Measurements from ENCODE around the gene TRIM54. TPM values are rescaled to one million over a fixed set of nuclear protein-coding genes. Genes with fewer than 3 reads are reported as not detected.

Gene TRIM54
- total RNA-seq, 1 experiment from 2014 or later: 2.0 TPM

GRCh38 chr2:27240406-27240805 lies 41.8 kb upstream of the TRIM54 start:
- ATAC-seq (no peak), DNase-seq (ENCODE audit: low read depth, low spot score) (no peak)
- intact Hi-C loops (cut with micrococcal nuclease): no loop called here
- Histone ChIP-seq H3K4me3 (replicated peaks in 1 of 2; ENCODE audit: low read depth in 1 of 2, low read length in 2 of 2) (no peak overlapping the region), H2AFZ (ENCODE audit: low read depth, low read length, poor library complexity, severe bottlenecking) (no peak overlapping the region), H3K4me1 (ENCODE audit: control insufficient read depth in 1 of 2, insufficient read depth in 2 of 2, low read length in 2 of 2) (no peaks in the 10 kb centered on the region), H4K20me1 (ENCODE audit: insufficient read depth) (no peaks in the 10 kb centered on the region), H3K27ac (ENCODE audit: low read depth, low read length) (no peak overlapping the region), H3K9me2 (ENCODE audit: insufficient read depth) (no peaks in the 10 kb centered on the region), H3K27me3 (ENCODE audit: insufficient read depth, low read length) (no peaks in the 10 kb centered on the region), H3K79me2 (ENCODE audit: insufficient read depth, low read length) (no peaks in the 10 kb centered on the region), H3K9me3 (ENCODE audit: control insufficient read depth in 1 of 2, insufficient read depth in 1 of 2, low read depth in 1 of 2, low read length in 2 of 2) (no peaks in the 10 kb centered on the region), H3K36me3 (ENCODE audit: control insufficient read depth in 1 of 2, insufficient read depth in 2 of 2, low read length in 2 of 2) (peaks cover 47 to 81% of the 10 kb centered on the region in 2 experiments), H3K9ac (ENCODE audit: low read length) (no peak overlapping the region), H3K4me2 (ENCODE audit: low read length) (no peak overlapping the region)
- no peak for TF ChIP-seq CEBPB (IDR thresholded peaks at IDR 0.05; ENCODE audit: low read depth)
- TF ChIP-seq RAD21 (IDR thresholded peaks at IDR 0.05; ENCODE audit: low read depth): no peak
- TF ChIP-seq REST (IDR thresholded peaks at IDR 0.05; ENCODE audit: low read depth): no peak
- no peak for TF ChIP-seq ZNF274 (IDR thresholded peaks at IDR 0.05; ENCODE audit: low read depth, low read length)
- no peak for TF ChIP-seq SIN3A (IDR thresholded peaks at IDR 0.05; ENCODE audit: low read depth)
- TF ChIP-seq POLR2A (IDR thresholded peaks at IDR 0.05; ENCODE audit: borderline replicate concordance, extremely low read depth, insufficient read depth, insufficient read length): no peak
- TF ChIP-seq CTCF (IDR thresholded peaks at IDR 0.05 in 2 of 3, conservative IDR thresholded peaks at IDR 0.05 in 1 of 3; ENCODE audit: borderline replicate concordance in 1 of 3, insufficient read depth in 1 of 3, low read depth in 2 of 3, low read length in 2 of 3): no peak
- TF ChIP-seq FOSL1 (IDR thresholded peaks at IDR 0.05; ENCODE audit: low read depth): no peak
- TF ChIP-seq MAX (IDR thresholded peaks at IDR 0.05): no peak
- TF ChIP-seq ZFX (IDR thresholded peaks at IDR 0.05): no peak
- TF ChIP-seq JUND (IDR thresholded peaks at IDR 0.05): no peak
- no peak for TF ChIP-seq TCF7L2 (IDR thresholded peaks at IDR 0.05; ENCODE audit: borderline replicate concordance, extremely low read depth, insufficient read depth, insufficient read length)
- TF ChIP-seq YY1 (IDR thresholded peaks at IDR 0.05; ENCODE audit: extremely low read depth, insufficient replicate concordance, low read depth, low read length): no peak
- TF ChIP-seq ELF1 (IDR thresholded peaks at IDR 0.05; ENCODE audit: borderline replicate concordance, low read depth): no peak
- no peak for TF ChIP-seq EZH2 (IDR thresholded peaks at IDR 0.05)
- no peak for TF ChIP-seq ZBTB33 (IDR thresholded peaks at IDR 0.05; ENCODE audit: extremely low read depth, insufficient replicate concordance, low read length)
- no peak for TF ChIP-seq SRF (IDR thresholded peaks at IDR 0.05; ENCODE audit: low read depth)
- TF ChIP-seq POLR2AphosphoS5 (IDR thresholded peaks at IDR 0.05; ENCODE audit: low read depth, low read length): no peak
- no peak for TF ChIP-seq CBX3 (IDR thresholded peaks at IDR 0.05; ENCODE audit: low read depth)
- BruUV-seq (replicated peaks): no TSS peak
- CTCF ChIA-PET: no interaction called here
- POLR2A ChIA-PET: no interaction called here
- RAD21 ChIA-PET (ENCODE audit: low non-redundant PET in 1 of 2, low total read pairs in 2 of 2, uncharacterized antibody in 2 of 2, unreplicated experiment in 2 of 2): no interaction called here

All from HCT116 (cell line).